AG09309 (cell line): ENCODE measurements around the gene FSTL4.

Experiments
- DNase-seq: peaks from one replicate; pipeline ENCODE4 v3.0.0-alpha.2; 2010; ENCODE audit warnings: low read depth
- H3K4me3 ChIP-seq: 2 replicates; pipeline ENCODE4 v1.5.1; 2011; ENCODE audit warnings: mild to moderate bottlenecking, low read depth, low read length, moderate library complexity; ENCODE audit not compliant: control insufficient read depth
- TF ChIP-seq, protein P1 (sequence below): IDR thresholded peaks from 2 replicates; pipeline ENCODE4 v1.5.1; 2011; ENCODE audit warnings: mild to moderate bottlenecking, low read depth, low read length, inconsistent platforms; ENCODE audit not compliant: insufficient read depth, control insufficient read depth; ENCODE audit errors: missing control alignments

The FSTL4 gene

DNA sequence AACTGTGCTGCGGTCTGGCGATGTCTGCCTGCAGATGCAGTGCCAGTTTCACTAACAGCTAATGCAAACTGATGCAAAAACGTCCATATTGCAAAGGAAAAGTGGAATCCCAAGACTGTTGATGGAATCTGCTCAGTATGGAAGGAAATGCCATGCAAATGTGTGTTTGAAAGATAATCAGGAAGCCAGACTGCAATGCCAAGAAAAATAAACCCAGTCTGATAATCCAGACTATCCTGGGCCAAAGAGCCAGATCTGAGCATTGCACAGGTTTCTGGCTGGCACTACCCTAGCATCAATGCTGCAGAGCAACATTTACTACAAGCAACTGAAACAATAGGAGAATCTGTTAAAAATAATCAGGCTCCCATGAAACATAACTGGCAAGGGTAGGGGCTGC is 130.3 kb downstream of the FSTL4 start:
- TF ChIP-seq, protein P1, sequence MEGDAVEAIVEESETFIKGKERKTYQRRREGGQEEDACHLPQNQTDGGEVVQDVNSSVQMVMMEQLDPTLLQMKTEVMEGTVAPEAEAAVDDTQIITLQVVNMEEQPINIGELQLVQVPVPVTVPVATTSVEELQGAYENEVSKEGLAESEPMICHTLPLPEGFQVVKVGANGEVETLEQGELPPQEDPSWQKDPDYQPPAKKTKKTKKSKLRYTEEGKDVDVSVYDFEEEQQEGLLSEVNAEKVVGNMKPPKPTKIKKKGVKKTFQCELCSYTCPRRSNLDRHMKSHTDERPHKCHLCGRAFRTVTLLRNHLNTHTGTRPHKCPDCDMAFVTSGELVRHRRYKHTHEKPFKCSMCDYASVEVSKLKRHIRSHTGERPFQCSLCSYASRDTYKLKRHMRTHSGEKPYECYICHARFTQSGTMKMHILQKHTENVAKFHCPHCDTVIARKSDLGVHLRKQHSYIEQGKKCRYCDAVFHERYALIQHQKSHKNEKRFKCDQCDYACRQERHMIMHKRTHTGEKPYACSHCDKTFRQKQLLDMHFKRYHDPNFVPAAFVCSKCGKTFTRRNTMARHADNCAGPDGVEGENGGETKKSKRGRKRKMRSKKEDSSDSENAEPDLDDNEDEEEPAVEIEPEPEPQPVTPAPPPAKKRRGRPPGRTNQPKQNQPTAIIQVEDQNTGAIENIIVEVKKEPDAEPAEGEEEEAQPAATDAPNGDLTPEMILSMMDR = no peak
- no peak overlapping the region for H3K4me3 ChIP-seq

DNA sequence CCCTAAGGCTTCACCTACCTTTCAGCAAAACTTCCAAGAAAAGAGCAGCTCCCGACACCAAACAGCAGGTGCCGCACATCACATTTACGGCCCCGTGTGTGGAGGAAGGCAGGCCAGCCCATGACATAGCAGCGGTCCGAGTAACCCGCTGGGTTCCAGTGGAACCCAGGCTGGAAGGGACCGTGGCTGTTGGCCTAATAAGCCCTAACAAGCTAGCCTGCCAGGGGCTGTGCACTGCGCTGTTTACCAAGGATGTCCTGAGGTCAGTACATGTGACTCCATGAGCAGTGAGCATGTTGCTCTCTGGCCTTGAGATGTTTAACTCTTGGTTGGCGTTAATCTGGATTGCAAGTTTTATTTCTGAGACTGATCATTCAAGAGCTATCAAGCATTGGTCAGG is 131.5 kb downstream of the FSTL4 start:
- H3K4me3 ChIP-seq = no peak overlapping the region
- TF ChIP-seq, protein P1 = no peak
- no peak for DNase-seq

More for the DNA sequence above, 130.3 kb downstream of the FSTL4 start:
- no peak for DNase-seq

DNA sequence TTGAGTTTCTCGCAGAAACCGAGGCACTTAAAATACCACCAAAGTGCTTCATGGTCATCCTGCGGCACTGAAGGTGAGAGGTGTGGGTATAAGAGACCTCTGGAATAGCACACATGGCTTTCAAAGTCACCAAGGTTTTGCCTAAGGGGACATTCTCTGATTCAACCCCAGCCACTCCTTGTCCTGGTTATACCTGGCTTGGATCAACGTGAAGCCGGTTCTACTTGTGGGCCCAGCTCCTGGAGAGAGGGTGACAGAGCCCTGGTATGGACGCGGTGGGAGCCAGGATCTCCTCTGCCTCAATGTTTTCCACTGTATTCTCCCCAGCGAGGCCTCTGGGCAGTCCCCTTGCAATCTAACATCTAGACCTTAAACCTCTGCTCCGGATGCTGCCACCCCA is 132.0 kb downstream of the FSTL4 start:
- no peak overlapping the region for H3K4me3 ChIP-seq
- TF ChIP-seq, protein P1 = no peak
- DNase-seq = no peak

DNA sequence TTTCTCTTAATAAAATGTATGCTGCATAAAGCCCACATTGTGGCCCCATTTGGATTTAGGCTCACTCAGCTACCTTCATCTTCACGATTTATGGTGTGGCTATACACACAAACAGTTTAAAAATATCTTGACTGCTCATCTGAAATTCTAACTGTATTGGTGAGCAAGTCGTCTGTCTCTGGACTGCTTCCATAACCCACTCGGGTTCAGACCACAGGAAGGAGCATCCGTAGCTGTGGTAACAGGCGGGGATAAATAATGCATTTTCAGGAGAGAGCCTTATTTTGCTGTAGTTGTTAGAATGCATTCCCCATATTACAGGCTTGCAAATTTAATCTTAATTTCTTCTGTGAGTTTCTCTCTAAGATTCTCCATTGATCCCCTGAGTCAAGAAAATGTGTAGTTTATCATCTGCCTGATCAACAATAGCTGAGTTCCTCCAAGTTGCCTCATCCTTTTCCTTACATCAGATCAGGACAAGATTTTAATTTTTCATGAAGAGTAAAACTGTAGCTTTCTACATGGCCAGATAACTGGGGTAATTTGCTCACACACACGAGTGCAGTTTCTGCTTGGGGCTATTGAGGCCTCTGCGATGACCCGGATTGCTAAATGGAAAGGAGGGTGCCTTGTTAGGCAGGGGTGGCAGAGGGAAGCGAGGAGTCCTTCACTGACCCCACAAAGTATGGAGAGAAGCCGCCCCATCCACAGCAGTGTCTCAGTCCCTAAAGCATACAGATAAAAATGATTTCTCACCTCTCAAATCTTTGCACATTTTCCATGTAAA is 133.9 kb downstream of the FSTL4 start:
- no peak for DNase-seq
- TF ChIP-seq, protein P1 = no peak
- H3K4me3 ChIP-seq = no peak overlapping the region

DNA sequence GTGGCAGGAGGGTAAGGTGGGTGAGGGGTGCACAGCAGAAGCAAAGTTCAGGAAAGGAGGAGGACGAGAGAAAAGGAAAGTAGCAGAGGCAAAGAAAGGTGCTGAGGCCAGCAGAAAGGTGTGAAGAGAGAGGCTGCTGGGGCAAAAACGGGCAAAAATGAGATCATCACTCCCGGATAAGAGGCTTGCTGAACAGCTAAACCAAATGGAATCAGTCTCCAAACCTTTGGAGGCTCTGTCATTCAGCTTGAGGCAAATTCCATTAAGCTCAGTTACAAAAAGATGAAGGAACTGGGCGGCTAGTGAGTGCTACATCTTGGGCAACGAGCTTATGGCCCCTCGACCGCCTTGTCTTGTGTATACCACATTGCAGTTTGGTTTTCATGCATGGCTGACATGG is 136.4 kb downstream of the FSTL4 start:
- DNase-seq = no peak
- H3K4me3 ChIP-seq = no peak overlapping the region
- TF ChIP-seq, protein P1 = no peak

DNA sequence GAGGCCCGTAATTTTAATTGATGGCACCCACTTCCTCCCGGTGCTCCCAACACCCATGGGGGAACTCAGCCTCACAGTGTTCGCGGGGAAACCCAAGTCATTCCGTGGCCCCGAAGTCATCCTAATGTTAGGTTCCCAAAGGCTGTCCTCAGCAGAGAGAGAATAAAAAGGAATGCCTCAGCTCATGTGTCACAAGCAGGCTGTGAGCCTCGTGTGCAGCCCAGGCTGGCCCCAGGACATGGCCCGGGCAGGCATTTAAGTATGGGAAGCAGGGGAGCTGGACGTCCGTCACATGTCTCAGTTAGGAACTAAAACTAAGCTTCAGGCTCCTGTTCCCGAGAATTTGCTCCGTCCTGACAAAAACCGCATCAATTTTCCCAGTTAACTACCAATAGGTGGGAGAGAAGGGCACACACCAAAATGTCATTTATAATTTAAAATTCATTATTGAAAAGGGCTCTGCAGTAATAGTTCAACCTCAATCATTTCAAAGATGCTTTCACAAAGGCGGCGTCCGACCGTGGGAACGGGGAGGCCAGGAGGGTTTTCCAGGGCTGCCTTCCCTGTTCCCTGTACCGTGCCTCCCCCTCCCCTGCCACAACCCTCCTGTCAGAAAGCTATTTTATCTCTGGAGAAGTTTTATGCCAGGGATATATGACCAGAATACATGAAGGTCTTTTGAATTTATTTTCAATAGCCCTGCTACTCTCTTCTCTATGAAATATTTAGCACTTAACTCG is 137.3 kb downstream of the FSTL4 start:
- no peak overlapping the region for H3K4me3 ChIP-seq
- TF ChIP-seq, protein P1 = no peak

DNA sequence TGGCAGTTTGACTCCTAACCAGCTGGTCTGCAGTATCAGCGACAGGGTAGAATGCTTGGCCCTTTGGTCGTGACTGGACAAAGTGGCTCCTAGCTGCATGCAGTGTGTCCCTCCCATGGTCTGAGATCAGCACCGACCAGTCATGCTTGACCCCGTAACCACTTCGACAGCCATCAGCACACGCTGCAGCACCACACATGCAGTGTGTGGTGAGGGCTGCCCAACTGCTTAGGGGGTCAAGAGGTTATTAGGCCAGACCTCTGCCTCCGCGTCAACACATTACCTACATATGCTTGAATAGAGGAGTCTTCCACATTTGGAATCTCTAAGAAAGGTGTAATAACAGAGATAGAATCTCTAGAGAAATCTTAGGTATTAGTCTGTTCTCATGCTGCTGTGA is 139.1 kb downstream of the FSTL4 start:
- no peak for DNase-seq
- no peak overlapping the region for H3K4me3 ChIP-seq
- TF ChIP-seq, protein P1 = no peak

More for the DNA sequence above, 137.3 kb downstream of the FSTL4 start:
- DNase-seq = no peak
